ENCODE data around the gene MACF1. TPM values are rescaled to one million over a fixed set of nuclear protein-coding genes. Genes with fewer than 3 reads are reported as not detected.

Gene MACF1
- total and polyA plus RNA-seq, 4 donors: 23.3 to 216 (median 51.2) TPM

DNA sequence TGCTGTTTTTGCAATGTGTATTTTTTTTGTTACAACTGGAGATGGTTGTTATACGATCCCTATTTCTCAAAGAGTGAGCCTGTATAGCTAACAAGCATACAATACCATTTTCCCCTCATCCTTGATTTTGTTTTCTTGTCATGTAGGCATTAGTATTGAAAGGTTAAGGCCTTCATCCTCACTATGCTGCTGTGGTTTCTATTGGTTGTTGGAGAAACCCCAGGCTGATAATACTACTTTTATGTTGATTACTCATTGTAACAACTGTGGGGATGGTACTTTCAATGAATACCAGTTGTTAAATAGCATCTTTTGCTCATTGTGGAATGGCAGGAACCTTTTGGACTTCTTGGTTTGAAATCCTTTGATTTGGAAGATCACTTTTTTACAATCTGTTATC, 39.0 kb upstream of the MACF1 start:
- 86% methylated on average over 1 of the region's 1 CpG for WGBS
- peaks cover 8 to 54% (median 37%) of the 10 kb centered on the region in 4 donors for H3K4me1 ChIP-seq (ENCODE audit: control insufficient read depth in 4 of 4, insufficient read depth in 4 of 4, low read length in 3 of 4)
- TF ChIP-seq, protein P1, sequence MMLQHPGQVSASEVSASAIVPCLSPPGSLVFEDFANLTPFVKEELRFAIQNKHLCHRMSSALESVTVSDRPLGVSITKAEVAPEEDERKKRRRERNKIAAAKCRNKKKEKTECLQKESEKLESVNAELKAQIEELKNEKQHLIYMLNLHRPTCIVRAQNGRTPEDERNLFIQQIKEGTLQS (IDR thresholded peaks at IDR 0.05): no peak
- DNase-seq (ENCODE audit: low spot score): no peak
- H3K9ac ChIP-seq (ENCODE audit: low read depth in 1 of 2, low read length in 2 of 2): no peak overlapping the region
- H3K4me3 ChIP-seq (ENCODE audit: low read depth in 1 of 3, low read length in 3 of 3): no peak overlapping the region
- no peaks in the 10 kb centered on the region for H3K36me3 ChIP-seq (ENCODE audit: control insufficient read depth in 4 of 4, insufficient read depth in 3 of 4, low read depth in 1 of 4, low read length in 3 of 4)
- H3K27ac ChIP-seq (ENCODE audit: low read depth in 1 of 2, low read length in 2 of 2): no peak overlapping the region
- no peaks in the 10 kb centered on the region for H3K9me3 ChIP-seq (ENCODE audit: control insufficient read depth in 4 of 4, low read length in 3 of 4)
- no peaks in the 10 kb centered on the region for H3K27me3 ChIP-seq (ENCODE audit: control insufficient read depth in 4 of 4, insufficient read depth in 4 of 4, low read length in 3 of 4)

DNA sequence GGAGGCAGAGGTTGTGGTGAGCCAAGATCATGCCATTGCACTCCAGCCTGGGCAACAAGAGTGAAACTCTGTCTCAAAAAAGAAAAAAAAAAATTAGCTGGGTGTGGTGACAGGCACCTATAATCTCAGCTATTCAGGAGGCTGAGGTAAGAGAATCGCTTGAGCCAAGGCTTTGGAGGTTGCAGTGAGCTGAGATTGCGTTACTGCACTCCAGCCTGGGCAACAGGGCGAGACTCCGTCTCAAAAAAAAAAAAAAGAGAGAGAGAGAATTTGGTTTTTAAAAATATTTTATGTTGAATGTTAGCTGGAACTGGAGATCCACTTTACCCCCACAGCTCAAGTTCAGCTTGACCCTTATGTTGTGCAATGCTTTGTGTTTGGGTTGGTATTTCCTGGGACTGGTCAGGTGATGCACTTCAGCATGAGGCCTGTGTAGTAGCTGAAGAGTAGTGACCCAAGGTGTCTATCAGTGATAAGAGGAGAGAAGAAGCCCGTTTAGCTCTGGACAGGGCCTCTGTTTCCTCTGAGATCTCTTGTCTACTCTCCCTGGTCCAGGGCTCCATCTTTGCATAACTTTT, 36.8 kb upstream of the MACF1 start:
- Histone ChIP-seq H3K4me3 (ENCODE audit: low read depth in 1 of 3, low read length in 3 of 3) (no peak overlapping the region), H3K27me3 (ENCODE audit: control insufficient read depth in 4 of 4, insufficient read depth in 4 of 4, low read length in 3 of 4) (no peaks in the 10 kb centered on the region), H3K9ac (ENCODE audit: low read depth in 1 of 2, low read length in 2 of 2) (no peak overlapping the region), H3K9me3 (ENCODE audit: control insufficient read depth in 4 of 4, low read length in 3 of 4) (no peaks in the 10 kb centered on the region), H3K4me1 (ENCODE audit: control insufficient read depth in 4 of 4, insufficient read depth in 4 of 4, low read length in 3 of 4) (peaks cover 8 to 61% (median 47%) of the 10 kb centered on the region in 4 donors), H3K36me3 (ENCODE audit: control insufficient read depth in 4 of 4, insufficient read depth in 3 of 4, low read depth in 1 of 4, low read length in 3 of 4) (no peaks in the 10 kb centered on the region), H3K27ac (ENCODE audit: low read depth in 1 of 2, low read length in 2 of 2) (peak overlapping the region; percentile 61 to 70)
- TF ChIP-seq, protein P2, sequence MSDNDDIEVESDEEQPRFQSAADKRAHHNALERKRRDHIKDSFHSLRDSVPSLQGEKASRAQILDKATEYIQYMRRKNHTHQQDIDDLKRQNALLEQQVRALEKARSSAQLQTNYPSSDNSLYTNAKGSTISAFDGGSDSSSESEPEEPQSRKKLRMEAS (IDR thresholded peaks at IDR 0.05): peak; percentile 53
- TF ChIP-seq RXRA (IDR thresholded peaks at IDR 0.05): peak; percentile 82 to 84
- peak in 1 of 2 donors; percentile 40 for TF ChIP-seq RAD21 (IDR thresholded peaks at IDR 0.05)
- peak; percentile 12 for TF ChIP-seq NR2F2 (IDR thresholded peaks at IDR 0.05)
- TF ChIP-seq, protein P1 (IDR thresholded peaks at IDR 0.05): no peak
- peak; percentile 66 to 72 for TF ChIP-seq HNF4A (conservative IDR thresholded peaks at IDR 0.05)
- TF ChIP-seq FOXA2 (IDR thresholded peaks at IDR 0.05): peak; percentile 26
- peak in 1 of 2 donors; percentile 20 for TF ChIP-seq GABPA (IDR thresholded peaks at IDR 0.05 in 1 of 2, conservative IDR thresholded peaks at IDR 0.05 in 1 of 2)
- no peak for TF ChIP-seq HNF4G (IDR thresholded peaks at IDR 0.05)
- TF ChIP-seq, protein P3, sequence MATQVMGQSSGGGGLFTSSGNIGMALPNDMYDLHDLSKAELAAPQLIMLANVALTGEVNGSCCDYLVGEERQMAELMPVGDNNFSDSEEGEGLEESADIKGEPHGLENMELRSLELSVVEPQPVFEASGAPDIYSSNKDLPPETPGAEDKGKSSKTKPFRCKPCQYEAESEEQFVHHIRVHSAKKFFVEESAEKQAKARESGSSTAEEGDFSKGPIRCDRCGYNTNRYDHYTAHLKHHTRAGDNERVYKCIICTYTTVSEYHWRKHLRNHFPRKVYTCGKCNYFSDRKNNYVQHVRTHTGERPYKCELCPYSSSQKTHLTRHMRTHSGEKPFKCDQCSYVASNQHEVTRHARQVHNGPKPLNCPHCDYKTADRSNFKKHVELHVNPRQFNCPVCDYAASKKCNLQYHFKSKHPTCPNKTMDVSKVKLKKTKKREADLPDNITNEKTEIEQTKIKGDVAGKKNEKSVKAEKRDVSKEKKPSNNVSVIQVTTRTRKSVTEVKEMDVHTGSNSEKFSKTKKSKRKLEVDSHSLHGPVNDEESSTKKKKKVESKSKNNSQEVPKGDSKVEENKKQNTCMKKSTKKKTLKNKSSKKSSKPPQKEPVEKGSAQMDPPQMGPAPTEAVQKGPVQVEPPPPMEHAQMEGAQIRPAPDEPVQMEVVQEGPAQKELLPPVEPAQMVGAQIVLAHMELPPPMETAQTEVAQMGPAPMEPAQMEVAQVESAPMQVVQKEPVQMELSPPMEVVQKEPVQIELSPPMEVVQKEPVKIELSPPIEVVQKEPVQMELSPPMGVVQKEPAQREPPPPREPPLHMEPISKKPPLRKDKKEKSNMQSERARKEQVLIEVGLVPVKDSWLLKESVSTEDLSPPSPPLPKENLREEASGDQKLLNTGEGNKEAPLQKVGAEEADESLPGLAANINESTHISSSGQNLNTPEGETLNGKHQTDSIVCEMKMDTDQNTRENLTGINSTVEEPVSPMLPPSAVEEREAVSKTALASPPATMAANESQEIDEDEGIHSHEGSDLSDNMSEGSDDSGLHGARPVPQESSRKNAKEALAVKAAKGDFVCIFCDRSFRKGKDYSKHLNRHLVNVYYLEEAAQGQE (IDR thresholded peaks at IDR 0.05): no peak
- TF ChIP-seq EGR1 (IDR thresholded peaks at IDR 0.05; ENCODE audit: low read depth in 2 of 2): no peak
- no peak for TF ChIP-seq SP1 (IDR thresholded peaks at IDR 0.05)
- no peak for TF ChIP-seq FOXA1 (IDR thresholded peaks at IDR 0.05)
- TF ChIP-seq TAF1 (conservative IDR thresholded peaks at IDR 0.05): no peak
- TF ChIP-seq, protein P4, sequence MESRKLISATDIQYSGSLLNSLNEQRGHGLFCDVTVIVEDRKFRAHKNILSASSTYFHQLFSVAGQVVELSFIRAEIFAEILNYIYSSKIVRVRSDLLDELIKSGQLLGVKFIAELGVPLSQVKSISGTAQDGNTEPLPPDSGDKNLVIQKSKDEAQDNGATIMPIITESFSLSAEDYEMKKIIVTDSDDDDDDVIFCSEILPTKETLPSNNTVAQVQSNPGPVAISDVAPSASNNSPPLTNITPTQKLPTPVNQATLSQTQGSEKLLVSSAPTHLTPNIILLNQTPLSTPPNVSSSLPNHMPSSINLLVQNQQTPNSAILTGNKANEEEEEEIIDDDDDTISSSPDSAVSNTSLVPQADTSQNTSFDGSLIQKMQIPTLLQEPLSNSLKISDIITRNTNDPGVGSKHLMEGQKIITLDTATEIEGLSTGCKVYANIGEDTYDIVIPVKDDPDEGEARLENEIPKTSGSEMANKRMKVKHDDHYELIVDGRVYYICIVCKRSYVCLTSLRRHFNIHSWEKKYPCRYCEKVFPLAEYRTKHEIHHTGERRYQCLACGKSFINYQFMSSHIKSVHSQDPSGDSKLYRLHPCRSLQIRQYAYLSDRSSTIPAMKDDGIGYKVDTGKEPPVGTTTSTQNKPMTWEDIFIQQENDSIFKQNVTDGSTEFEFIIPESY (IDR thresholded peaks at IDR 0.05): peak; percentile 15
- peak; percentile 16 for TF ChIP-seq YY1 (IDR thresholded peaks at IDR 0.05)
- TF ChIP-seq JUND (IDR thresholded peaks at IDR 0.05): peak in 1 of 2 donors; percentile 45
- TF ChIP-seq, protein P5, sequence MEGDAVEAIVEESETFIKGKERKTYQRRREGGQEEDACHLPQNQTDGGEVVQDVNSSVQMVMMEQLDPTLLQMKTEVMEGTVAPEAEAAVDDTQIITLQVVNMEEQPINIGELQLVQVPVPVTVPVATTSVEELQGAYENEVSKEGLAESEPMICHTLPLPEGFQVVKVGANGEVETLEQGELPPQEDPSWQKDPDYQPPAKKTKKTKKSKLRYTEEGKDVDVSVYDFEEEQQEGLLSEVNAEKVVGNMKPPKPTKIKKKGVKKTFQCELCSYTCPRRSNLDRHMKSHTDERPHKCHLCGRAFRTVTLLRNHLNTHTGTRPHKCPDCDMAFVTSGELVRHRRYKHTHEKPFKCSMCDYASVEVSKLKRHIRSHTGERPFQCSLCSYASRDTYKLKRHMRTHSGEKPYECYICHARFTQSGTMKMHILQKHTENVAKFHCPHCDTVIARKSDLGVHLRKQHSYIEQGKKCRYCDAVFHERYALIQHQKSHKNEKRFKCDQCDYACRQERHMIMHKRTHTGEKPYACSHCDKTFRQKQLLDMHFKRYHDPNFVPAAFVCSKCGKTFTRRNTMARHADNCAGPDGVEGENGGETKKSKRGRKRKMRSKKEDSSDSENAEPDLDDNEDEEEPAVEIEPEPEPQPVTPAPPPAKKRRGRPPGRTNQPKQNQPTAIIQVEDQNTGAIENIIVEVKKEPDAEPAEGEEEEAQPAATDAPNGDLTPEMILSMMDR (IDR thresholded peaks at IDR 0.05; ENCODE audit: low read depth, low read length, missing input control): no peak
- DNase-seq (ENCODE audit: low spot score): no peak
- WGBS: 53% methylated on average over 5 of the region's 5 CpGs
